GM18909 (cell line): ENCODE data around the gene SEL1L3.
"Not testable (repeated sequence)": the region's sequence is repeated elsewhere in the genome, so short reads cannot be mapped to it uniquely, and the experiment has no call there.

Source experiments
- ATAC-seq: cut with Tn5 transposase; IDR thresholded peaks from one replicate; pipeline ENCODE4 v1.9.1; 2021; ENCODE audit warnings: mild to moderate bottlenecking; ENCODE audit not compliant: unreplicated experiment, poor library complexity

Gene SEL1L3

DNA sequence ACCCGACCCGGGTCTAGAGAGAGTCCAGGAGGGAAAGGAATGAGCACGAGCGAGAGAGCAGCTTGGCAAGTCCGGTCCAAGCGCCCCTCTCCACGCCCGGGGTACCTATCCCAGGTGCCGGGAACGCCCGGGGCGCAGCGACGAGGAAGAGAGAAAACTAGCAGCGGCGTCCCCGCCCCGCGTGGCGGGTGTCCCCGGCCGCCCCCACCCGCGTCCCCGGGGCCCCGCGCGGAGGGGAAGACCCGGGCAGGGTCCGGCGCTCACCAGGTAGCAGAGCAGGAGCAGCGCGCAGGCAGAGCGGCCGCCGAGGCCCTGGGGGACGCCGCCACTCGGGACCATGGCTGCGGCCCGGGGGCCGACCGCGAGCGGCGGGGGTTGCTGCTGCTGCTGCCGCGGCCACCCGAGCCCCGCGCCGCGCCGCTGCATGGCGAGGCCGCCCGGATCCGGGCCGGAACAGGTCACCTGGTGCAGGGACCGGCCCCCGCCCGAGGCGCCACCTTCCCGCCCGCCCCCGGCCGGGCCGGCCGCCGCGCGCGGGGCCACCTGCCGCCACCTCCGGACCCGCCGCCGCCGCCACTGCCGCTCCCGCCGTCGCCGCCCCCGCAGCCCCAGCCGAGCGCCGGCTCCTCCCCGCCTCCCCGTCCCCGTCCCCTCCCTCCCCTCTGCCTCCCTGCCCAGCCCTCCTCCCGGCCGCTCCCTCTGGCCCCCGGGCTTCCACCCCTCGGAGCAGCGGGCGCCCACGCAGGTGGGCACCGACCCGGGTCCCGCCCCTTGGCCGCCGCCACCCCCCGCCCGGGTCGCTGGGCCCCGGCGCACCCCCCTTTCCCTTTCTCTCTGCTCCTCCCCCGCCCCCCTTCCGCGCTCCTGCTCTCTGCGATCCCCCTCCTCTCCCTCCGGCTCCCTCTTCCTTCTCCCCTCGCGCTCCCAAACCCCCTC is at the start of gene SEL1L3:
Gene SEL1L3, minus strand, starts transcription at position 578 of the 936 bp plus-strand sequence. Its CDS starts 152 bp downstream, at position 426.
- peak; percentile 37 for ATAC-seq

DNA sequence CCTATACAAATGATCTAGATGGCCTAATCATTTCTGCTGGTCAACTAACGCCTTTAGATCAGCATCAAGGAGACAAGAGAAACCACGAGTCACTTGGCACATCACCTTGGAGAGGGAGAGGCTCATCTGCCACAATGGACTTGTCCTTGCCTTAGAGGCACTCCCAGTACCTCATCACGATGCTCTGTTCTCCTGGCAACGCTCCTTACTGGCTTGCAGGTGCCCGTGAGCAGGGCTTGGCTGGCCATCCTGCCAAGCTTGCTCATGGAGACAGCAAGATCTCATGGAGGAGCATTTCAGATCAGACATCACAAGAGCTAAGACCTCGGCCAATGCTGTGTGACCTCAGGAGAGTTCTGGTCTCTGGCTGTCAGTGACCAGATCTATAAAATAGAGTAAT is 48.6 kb upstream of the SEL1L3 start:
- ATAC-seq: no peak

DNA sequence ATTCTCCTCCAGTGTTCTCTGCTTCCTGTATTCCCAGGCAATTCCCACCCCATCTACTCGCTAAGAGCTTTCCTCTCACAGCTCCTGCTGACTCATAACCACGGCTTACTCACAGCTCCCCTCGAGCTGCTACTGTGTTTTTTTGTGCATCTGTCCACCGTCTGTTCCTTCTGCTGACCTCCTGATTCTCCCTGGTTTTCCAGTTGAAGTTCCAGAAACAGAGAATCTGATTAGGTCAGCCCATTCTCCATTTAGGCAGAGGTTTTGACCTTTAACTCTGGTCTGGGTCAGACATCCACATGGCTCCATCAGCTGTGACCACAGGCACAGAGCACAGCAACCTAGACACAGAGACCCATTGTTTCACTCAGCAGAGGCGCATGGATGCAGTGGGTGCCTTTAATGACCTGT is 45.7 kb upstream of the SEL1L3 start:
- ATAC-seq: no peak

DNA sequence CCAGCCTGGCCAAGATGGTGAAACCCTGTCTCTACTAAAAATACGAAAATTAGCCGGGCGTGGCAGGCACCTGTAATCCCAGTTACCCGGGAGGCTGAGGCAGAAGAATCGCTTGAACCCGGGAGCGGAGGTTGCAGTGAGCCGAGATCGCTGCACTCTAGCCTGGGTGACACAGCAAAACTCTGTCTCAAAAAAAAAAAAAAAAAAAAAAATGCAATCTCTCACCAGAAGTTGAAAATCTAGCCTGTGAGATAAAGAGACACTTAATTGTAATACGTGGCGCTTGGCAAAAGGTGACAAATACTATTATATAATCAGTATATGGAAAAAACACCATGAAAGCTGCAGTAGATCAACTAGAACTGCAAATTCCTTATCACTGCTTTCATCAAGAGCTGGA is 43.3 kb upstream of the SEL1L3 start:
- ATAC-seq: not testable (repeated sequence)

DNA sequence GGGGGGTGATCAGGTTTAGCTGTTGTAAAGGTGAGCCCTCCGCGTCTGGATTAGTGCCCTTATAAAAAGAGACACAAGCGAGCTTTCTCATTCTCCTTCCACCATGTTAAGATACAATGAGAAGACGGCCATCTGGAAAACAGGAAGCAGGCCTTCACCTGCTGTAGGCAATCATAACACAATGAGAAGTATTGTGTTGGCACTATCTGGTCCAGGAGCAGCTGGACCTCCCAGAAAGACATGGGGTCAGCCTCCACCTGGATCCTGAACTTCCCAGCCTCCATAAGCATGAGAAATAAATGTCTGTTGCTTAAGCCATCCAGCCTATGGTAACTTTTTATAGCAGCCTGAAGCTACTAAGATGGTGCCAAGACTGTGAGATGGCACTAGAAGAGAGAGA is 42.6 kb upstream of the SEL1L3 start:
- ATAC-seq: no peak

DNA sequence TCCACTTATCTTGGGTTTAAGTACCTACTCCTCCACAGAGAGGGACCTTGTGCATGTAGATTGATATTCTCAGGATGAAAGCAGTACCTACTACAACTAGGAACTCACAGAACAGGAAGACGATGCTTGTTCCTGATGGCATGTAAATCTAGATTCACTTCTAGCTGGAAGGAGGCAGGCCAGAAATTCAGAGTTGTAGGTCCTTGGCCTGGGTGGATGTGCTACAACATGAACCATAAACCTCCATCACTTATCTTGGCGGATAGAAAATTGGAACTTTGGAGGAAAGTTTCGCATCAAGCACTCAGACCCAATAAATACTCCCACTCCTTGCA is 41.9 kb upstream of the SEL1L3 start:
- ATAC-seq: peak; percentile 42

DNA sequence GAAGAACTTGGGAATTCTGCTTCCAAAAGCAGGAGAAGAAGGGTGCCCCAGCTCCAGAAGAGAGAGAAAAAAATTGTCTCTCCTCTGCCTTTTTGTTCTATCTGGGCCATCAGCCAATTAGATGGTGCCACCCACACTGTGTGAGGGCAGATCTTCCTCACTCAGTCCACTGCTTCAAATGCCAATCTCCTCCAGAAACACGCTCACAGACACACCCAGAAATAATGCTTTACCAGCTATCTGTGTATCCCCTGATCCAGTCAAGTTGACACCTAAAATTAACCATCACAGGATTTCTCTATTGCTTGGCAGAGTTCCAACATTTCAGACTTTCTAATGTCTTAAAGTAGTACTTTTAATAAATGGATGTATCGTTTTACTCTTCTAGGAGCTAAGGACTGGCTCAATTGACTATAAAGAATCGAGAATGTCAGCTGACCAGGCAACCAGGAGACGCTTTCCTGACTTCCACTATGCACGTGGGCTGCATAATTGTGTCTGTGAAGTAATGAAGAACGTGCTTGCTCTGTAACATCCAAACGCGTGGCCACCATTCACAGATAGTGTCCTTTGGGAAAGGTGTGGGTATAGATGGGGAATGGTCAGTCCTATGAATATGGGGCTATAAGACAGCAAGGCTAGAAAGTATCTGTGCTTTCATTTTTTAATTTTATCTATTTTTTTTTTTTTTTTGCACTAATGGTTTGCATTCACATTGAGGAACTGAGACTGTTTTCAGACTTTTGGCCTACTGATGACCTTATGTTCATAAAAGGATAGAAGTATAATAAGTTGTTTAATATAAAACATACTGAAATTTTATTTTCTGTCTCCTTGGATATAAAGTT is 41.3 kb upstream of the SEL1L3 start:
- peak; percentile 60 for ATAC-seq

DNA sequence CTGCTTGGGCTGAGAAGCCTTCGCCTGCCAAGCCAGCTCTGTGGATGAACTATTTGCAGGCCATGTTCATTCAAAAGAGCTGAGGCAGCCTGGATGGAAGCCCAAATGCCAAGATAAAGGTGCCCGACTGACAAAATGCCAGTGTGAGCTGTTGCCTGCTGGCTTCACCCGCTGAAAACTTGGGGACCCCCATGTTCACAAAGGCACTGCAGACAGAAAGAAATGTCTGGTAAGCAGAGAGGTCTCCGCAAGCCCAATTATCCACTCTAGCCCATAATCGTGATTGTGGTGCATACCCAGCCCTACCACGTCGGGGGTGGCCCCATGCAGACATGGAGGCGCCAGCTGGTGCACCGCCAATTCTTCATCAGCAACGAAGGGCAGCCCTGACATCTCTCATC is 38.2 kb upstream of the SEL1L3 start:
- ATAC-seq: no peak

DNA sequence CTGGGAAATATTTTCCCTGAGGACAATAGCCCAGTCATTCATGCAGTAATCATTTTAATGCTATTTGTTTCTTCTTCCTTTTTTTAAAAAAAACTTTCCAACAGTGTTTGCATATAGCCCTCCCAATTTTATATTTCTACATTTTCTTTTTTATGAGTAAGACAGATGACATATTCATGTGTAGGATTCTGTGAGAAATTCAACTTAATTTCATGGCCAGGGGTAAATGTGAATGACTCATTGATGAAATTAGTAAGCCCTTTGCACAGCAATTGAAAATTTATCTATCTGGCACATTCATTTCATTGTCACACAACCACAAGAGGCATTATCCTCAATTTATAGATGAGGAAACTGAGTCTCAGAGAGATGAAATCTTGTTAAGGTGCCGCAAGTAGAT is 37.5 kb upstream of the SEL1L3 start:
- no peak for ATAC-seq

DNA sequence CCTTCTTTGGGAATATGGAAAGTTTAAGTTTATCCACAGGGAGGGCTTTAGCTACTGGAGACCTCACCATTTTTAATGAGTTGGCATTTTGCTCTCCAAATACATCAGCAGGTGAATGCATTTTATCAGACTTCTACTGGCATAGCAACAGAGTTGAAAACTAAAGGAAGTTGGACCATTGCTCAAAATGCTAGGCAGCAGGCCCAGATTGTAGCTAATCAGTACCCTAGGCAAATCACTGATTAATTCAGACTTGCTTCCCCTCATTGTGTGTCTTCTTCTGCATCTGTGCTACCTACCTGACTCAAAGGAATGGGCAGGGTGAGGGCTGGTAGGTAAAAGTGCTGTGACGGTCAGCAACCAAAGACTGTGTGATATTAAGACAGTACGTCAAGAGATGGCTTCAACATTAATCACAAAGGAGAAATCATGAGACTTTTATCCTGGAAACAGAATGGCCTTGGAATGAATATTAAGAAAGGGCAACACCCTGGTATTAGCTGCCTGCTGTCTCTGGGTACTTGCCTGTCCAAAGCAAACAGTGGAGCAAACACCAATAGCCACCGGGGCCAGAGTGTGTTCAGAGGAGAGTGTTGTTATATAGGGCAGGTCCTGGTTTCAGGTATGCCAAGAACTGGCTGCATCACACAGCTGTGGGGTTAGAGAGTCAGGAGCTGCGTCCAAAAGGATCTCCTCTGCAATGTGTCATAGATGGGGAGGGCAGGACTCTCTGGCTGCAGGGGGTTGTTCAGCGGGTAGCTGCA is 34.2 kb upstream of the SEL1L3 start:
- ATAC-seq: no peak

DNA sequence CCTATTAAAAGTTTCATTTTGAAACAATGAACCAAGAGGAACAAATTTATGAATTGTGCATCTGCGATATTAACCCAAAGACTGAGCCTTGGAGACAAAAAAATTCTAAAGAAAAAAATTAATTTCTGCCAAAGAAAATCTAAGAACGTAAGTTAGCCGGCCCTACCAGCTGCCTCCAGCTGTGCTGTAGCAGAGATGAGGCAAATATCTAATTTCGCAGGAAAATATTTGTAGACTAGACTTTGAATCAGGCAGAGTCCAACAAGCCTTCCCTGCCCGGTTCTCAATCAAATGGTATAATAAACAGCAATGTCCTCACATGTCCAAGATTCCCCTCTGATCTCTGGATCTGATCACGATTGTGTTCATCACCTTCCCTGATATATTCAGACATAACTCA is 30.0 kb upstream of the SEL1L3 start:
- no peak for ATAC-seq

DNA sequence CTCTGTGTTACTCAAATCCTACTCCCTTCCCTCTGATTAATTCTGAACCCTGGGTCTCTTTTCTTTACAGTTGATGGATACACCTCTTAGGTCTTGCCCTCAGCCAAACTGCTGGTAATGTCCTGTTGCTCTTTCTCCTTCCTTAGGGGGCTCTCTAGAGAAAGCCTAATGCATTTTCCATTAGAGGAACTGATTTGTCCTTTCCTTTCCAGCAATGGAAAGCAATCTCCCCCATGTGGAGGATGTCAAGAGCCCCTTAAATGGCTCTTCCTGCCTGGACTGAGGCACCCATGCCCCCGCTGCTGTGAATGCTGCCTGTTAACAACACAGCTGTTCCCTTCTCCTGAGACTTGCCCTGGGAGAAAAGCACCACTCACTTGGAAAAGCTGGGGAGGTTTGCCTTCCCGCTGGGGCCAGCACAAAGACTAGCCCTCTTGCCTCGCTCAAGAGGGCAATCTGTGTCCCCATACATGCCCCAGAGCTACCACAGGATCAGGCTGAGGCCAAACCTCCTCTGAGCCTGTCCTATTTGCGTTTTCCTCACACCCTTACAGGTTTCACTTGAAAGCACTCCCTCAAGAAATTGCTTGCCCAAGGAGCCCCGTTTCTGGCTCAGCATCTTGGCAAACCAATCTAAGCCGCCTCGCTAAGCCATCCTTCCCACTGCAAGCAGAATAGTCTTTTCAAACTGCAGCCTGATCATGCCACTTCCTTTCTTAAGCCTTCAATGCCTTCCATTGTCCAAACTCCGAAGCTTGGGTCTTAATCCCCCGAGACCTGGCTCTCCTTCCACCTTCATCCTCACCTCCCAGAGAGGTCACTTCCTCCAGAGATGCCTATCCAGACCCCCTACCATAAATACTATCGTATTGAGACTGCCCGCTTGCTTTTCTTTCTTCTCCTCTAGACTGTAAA is 28.0 kb upstream of the SEL1L3 start:
- ATAC-seq: no peak

DNA sequence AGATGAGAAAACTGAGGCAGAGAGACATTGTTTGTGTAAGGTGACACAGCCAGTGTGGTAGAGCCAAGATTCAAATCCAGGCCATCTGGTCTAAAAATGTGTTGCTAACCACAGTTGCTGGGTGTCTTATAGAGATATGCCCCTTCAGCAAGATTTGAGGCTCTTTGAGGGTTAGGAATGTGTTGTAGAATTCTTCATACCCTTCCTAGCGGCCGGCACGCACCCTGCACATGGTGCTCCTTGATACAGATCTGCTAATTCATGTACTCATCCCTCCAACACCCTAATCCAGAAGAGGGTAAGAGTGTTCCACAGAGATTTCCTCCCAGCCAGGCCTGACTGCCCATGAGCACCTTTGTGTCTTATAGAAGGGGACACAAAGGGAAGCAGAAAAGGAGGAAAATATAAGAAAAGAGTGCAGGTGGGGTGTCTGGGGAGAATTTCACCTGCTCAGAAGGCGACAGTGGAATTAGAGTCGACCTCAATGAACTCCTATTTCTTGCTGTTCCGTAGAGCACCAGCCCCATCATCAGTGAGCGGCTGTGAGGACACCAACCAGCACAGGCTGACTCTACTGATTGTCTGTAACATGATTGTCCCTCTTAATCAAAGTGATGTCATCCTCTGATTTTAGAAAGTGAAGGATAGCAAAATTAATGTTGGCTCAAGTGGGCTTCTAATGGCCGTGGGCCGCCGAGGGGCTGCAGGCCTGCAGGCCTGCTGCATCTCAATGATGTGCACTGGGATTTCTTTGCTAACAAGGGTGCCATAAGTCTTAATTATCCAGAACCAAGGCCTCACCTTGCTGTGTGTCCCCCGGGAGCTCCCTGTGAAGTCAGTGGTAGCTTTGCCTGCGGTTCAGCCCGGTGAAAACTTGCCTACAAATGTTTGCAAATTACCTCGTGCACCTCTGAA is 27.1 kb upstream of the SEL1L3 start:
- no peak for ATAC-seq

DNA sequence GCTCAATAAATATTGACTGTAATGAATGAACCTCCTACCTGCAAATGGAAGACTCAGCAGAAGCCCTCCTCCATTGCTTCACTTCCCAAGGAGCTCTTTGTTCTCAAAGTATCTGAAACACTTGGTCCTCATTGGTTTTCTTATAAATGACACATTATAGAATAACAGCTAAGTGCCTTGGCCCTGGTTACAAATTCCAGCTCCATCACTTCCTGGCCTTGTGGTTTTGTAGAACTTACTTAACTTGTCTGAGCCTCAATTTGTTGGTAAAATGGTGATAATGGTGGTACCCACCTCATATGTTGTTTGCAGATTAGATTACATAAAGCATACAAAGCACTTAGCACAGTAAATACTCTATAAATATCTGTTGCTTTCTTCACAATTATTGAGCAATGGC is 26.0 kb upstream of the SEL1L3 start:
- no peak for ATAC-seq

DNA sequence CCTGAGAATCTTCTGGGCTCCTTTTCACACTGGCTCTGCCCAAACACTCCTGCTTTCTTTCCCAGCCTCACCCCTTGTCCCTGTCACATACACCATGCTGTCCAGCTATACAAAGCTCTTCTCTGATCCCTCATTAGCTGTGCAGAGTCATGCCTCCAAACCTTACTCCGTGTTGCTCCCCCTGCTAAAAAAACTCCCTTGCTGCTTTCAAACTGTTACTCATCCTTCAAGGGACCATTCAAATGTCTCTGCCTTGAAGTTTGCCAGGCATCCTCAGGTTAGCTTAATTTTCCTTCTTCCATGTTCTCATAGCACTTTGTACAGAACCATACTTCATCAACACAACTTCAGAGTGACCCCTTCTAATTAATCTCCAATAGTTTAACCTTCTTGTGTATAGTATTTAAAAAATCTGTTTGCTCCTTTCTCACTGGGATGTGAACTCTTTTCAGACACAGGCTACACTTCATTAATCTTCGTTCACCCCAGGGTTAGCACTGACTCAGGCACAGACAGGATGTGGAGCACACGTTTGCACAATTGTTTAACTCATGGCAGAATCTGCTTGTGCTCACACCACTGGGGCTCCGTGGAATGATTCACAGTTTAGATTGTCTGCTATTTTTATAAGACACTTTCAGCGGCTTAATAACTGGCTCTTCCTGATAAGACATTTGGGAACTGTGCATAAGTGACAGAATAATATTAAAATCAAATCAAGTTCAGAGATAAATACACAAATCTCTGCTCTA is 21.4 kb upstream of the SEL1L3 start:
- peak; percentile 51 for ATAC-seq

DNA sequence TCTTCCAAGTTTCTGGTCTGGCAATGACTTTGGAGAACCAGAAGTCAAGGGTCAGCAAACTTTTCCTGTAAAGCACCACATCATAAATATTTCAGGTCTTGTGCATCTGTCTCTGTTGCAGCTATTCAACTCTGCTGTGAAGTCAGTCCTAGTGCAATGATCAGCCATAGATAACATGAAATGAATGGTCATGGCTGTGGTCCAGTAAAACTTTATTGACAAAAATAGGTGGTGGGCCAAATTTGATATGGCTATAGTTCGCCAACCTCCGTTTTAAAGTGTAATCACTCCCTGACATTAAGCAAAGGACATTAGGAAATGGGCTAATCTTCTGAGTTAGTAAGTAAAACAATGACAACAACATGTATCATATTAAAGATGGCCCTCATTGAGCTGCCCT is 20.8 kb upstream of the SEL1L3 start:
- no peak for ATAC-seq

DNA sequence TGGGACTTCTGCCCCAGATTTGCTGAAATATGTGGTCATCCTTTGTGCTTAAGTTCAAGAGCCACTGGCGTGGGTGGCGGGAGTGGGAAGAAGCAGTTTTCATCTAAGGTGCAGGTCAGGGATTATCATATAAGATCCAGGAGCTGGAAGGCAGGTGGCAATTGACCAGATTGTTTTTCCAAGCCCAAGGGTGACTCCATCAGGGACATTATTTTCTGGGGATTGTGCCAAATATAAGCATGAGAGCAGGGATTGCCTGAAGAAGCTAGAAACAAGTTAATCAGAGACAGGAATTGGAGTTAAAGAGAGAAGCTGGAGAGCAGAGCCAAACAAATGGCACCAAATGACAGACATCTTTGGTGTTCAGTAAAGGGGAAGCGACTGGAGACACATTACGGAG is 19.4 kb upstream of the SEL1L3 start:
- no peak for ATAC-seq

DNA sequence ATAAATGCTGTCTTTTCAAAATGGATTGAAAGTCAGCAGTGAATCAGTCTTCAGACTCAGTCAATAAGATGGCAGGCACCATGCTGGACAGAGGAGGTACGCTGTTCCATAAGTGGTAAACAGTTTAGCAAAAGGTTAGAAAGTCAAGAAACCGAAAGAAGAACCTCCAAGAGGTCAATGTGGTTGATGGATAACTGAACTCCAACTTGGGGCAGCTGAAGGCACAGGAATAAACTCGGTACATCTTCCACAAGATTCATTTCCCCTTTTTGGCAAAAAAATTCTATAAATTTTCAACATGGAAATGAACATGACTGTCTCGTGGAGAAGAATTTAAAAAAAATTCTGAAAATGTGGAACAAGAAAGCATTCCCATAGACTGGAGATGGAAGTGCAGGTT is 18.4 kb upstream of the SEL1L3 start:
- no peak for ATAC-seq
